ENCODE results near the gene IPO9.

The IPO9 gene

DNA sequence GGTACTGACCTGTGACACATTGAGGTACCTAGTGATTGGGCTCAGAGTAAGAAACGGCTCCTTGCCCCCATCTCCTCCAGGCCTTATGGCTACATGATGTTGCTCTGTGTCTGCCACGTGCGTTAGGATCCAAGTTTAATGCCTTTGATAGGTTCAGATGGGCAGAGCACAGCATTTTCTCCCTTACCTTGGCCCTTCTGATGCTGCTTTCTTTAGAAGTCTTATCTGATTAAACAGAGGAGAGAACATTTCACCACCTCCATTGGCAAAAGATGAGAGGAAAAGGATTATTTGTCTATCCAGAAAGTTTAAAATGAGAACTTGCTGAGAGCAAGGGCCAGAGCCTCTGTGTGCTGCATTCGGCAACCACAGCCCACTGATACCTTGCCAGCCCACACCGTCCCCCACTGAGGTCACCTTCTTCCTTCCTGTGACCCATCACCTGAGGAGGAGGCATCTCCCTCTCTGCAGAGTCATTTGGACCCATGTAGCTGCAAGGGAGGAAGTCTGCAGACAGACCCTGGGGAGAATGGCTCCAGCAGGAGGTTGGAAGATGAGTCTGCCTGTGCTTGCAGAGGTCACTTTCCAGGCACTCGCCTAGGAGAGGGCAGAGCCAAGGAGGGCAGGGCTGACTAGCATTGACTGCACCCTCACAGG is 76.4 kb downstream of the IPO9 start:
- H3K4me3 ChIP-seq (ENCODE audit: low read depth, low read length): no peak overlapping the region
- in situ Hi-C loops (cut with HindIII; ENCODE audit: low sequenced_read_pairs): no loop called here
- TF ChIP-seq, protein P1, sequence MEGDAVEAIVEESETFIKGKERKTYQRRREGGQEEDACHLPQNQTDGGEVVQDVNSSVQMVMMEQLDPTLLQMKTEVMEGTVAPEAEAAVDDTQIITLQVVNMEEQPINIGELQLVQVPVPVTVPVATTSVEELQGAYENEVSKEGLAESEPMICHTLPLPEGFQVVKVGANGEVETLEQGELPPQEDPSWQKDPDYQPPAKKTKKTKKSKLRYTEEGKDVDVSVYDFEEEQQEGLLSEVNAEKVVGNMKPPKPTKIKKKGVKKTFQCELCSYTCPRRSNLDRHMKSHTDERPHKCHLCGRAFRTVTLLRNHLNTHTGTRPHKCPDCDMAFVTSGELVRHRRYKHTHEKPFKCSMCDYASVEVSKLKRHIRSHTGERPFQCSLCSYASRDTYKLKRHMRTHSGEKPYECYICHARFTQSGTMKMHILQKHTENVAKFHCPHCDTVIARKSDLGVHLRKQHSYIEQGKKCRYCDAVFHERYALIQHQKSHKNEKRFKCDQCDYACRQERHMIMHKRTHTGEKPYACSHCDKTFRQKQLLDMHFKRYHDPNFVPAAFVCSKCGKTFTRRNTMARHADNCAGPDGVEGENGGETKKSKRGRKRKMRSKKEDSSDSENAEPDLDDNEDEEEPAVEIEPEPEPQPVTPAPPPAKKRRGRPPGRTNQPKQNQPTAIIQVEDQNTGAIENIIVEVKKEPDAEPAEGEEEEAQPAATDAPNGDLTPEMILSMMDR (IDR thresholded peaks at IDR 0.05; ENCODE audit: low read depth, low read length): no peak
- DNase-seq (ENCODE audit: low read depth, low spot score): no peak

DNA sequence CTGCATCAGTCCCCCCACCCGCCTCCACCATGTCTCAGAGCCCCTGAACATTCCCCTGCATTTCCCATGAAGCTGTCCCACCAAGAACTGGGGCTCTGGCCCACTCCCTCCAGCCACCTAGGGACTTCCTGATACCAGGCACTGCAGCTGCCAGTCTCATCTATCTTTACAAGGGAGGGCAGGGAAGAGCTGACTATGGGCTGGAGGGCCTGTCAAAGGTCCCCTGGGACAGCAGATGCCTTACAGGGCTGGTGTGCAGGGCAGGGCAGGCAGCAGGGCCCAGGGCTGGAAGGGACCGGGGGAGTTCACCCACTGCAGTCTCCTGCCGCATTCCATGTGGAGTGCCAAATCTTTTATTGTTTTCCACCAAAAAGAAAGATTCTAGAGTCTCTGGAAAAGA is 77.4 kb downstream of the IPO9 start:
- TF ChIP-seq, protein P1 (IDR thresholded peaks at IDR 0.05; ENCODE audit: low read depth, low read length): no peak
- in situ Hi-C loops (cut with HindIII; ENCODE audit: low sequenced_read_pairs): no loop called here
- DNase-seq (ENCODE audit: low read depth, low spot score): no peak
- H3K4me3 ChIP-seq (ENCODE audit: low read depth, low read length): no peak overlapping the region

DNA sequence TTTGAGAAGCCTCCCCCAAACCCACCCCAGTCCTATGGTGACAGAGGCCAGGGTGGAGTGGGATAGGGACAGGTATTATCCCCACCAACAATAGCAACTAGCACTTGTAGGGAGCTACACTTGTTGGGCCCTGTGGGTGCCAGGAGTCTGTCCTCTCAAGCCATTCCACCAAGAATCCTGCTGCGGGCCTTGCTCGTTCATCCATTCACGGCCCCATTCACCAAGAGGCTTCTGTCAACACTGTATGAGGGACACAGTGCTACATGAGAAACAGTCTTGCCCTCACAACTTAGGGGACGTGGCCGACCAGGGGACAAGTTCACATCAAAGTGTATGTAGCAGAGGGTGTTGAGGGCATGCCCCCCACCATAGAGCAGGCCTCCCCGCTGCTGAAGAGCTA is 78.7 kb downstream of the IPO9 start:
- H3K4me3 ChIP-seq (ENCODE audit: low read depth, low read length): no peak overlapping the region
- DNase-seq (ENCODE audit: low read depth, low spot score): no peak
- in situ Hi-C loops (cut with HindIII; ENCODE audit: low sequenced_read_pairs): no loop called here
- TF ChIP-seq, protein P1 (IDR thresholded peaks at IDR 0.05; ENCODE audit: low read depth, low read length): no peak

DNA sequence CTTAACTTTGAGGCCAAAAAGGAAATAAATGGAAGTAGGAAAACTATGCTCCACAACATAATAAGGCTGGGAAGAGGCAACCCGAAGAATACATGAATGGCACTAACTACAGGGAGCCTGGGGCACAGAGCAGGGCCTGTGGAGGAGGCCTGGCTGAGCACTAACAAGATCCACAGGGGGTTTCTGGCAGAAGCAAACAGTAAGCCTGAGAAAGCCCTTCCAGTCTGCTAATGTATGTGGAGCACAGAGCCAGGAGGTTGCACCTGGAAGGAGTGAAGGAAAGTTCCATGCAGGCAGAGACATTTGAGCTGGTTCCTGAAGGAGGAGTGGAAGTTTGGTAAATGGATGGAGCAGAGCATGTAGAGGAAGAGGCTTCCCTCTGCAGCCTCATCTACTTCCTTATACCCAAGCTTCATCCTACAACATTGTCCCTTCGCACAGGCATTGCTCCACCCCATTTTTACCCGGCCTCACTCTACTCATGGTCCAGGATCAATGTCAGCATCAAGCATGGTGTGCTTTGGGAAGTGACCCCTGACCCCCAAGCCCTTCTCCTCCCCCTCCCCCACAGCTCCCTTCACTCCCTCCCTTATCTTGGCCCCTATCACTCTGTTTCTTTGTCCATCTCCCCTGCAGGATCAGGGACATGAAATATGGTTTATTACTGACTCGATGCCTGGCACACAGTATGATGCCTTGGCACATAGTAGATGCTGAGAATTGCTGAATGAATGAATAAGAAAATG is 83.0 kb downstream of the IPO9 start:
- TF ChIP-seq, protein P1 (IDR thresholded peaks at IDR 0.05; ENCODE audit: low read depth, low read length): no peak
- H3K4me3 ChIP-seq (ENCODE audit: low read depth, low read length): no peak overlapping the region
- no peak for DNase-seq (ENCODE audit: low read depth, low spot score)
- in situ Hi-C loops (cut with HindIII; ENCODE audit: low sequenced_read_pairs): no loop called here

DNA sequence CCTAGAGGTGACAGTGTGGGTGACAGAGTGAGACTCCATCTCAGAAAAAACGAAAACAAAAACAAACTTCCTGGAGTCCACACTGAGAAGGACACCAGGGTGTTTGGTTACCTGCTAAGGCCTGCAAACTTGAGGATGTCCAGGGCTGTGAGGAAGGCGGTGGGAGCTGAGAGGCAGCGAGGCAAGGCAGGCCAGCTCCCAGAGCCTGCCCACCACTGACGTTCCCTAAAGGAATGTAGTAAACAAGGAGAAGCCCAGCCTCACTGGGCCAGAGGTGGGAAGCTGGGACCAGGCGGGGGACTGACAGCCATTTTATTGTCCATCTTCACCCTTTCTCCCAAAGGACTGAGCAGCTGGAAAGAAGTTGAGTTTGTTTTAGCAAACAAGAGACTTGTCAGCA is 83.9 kb downstream of the IPO9 start:
- in situ Hi-C loops (cut with HindIII; ENCODE audit: low sequenced_read_pairs): no loop called here
- no peak overlapping the region for H3K4me3 ChIP-seq (ENCODE audit: low read depth, low read length)
- TF ChIP-seq, protein P1 (IDR thresholded peaks at IDR 0.05; ENCODE audit: low read depth, low read length): no peak
- DNase-seq (ENCODE audit: low read depth, low spot score): no peak

DNA sequence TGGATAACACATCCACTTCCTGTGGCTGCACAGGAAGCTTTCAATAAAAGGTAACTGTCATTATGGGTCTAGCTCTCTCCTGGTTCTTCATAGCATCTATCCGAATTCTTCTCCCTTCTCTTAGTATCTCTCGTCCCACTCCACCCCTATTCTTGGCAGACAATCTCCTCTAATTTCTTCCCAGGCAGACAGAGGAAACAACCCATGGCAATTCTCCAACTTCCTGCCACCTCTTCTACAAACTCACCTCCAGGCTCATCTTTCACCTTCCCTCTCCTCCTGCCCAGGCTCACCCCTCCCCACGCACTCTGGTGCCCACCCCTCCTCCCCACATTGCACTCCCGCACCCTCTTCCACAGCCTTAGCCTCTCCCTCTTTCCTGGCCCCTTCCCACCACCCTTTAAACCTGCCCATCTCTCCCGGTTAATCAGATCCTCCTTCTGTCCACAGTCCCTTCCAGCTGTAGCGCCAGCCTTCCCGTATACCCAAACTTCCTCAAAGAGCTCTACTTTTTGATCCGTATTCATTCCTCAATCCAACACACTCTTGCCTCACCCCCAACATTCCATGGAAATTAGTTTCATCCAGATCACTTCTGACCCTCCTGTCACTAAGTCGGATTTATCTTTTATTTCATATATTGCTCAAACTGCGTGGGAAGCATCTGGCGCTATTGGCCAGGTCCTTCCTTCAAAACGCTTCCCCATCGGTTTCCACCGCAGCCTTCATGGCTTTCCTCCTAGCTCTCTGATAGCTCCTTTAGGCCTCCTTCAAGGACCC is 85.7 kb downstream of the IPO9 start:
- H3K4me3 ChIP-seq (ENCODE audit: low read depth, low read length): no peak overlapping the region
- TF ChIP-seq, protein P1 (IDR thresholded peaks at IDR 0.05; ENCODE audit: low read depth, low read length): no peak
- no peak for DNase-seq (ENCODE audit: low read depth, low spot score)
- in situ Hi-C loops (cut with HindIII; ENCODE audit: low sequenced_read_pairs): no loop called here

Data from astrocyte of the spinal cord (primary cell).